C4-2B (cell line): Measurements from ENCODE around the gene SHBG.
"Not testable (repeated sequence)": the region's sequence is repeated elsewhere in the genome, so short reads cannot be mapped to it uniquely, and the experiment has no call there.

Experiments
- H3K27ac ChIP-seq: fragments of 450-650 bp; 2 replicates; pipeline ENCODE4 v1.5.1; 2017
- ZFX ChIP-seq: fragments of 450-650 bp; IDR thresholded peaks from 2 replicates; pipeline ENCODE4 v1.6.1; 2017
- TF ChIP-seq, protein P1 (sequence below): fragments of 450-650 bp; conservative IDR thresholded peaks from 2 replicates; pipeline ENCODE4 v1.5.1; 2017; ENCODE audit warnings: mild to moderate bottlenecking

The SHBG gene

GRCh38 chr17:7613769-7614424 is 16.0 kb upstream of the SHBG start:
- H3K27ac ChIP-seq: peak overlapping the region; percentile 97

DNA sequence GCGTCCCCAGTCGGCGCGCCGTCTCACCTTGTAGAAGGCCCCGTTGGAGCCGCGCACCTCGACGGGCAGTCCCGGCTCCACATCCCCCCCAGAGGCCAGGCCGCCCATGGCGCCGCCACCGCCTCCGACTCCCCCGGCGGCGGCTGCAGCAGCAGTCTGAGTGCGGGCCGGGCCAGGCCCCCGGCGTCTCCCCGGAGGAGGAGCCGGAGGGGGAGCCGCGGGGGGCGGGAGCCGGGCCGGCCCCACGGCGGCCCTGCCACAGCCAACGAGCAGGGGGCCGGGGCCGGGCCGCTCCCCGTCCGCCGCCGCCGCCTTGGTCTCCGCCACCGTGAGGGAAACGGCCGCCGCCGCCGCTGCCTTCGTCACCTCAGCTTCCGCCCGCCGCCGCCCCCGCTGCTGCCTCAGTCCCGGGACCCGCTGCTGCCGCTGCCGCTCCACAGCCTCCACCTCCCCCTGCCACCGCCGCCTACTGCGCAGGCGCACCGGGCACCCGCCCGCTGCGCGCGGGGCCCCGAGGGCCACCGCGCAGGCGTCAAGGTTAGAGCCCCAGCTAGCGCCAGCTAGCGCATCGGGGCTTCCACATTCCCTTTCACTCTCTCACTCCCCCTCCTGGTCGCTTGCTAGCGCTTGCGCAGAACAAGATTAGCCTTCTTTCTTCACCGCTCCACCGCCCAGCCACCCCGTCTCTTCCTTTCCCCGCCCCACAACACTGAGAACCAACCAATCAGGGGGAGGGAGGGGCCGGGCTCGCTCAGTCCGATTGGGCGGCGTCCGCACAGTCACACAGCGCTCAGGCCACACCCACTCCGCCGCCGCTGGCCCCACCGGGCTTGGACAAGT is 15.3 kb upstream of the SHBG start, which contains the start of gene FXR2:
FXR2 (minus strand) TSS at position 473 of the 840 bp plus-strand sequence; CDS start at position 108, 365 bp downstream.
- TF ChIP-seq ZFX: peak; percentile 88; the same call in 1 of the 2 replicates
- TF ChIP-seq, protein P1, sequence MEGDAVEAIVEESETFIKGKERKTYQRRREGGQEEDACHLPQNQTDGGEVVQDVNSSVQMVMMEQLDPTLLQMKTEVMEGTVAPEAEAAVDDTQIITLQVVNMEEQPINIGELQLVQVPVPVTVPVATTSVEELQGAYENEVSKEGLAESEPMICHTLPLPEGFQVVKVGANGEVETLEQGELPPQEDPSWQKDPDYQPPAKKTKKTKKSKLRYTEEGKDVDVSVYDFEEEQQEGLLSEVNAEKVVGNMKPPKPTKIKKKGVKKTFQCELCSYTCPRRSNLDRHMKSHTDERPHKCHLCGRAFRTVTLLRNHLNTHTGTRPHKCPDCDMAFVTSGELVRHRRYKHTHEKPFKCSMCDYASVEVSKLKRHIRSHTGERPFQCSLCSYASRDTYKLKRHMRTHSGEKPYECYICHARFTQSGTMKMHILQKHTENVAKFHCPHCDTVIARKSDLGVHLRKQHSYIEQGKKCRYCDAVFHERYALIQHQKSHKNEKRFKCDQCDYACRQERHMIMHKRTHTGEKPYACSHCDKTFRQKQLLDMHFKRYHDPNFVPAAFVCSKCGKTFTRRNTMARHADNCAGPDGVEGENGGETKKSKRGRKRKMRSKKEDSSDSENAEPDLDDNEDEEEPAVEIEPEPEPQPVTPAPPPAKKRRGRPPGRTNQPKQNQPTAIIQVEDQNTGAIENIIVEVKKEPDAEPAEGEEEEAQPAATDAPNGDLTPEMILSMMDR: peak; percentile 78
- H3K27ac ChIP-seq: peak within 1 kb of the TSS; percentile 97

More at GRCh38 chr17:7613769-7614424, 16.0 kb upstream of the SHBG start:
- TF ChIP-seq, protein P1: no peak
- no peak for TF ChIP-seq ZFX

GRCh38 chr17:7615265-7615747 is 14.6 kb upstream of the SHBG start:
- H3K27ac ChIP-seq: peak overlapping the region; percentile 70
- TF ChIP-seq ZFX: no peak
- TF ChIP-seq, protein P1: no peak

- TF ChIP-seq, protein P1: no peak
- TF ChIP-seq ZFX: no peak
- H3K27ac ChIP-seq: no peak overlapping the region
Measured at GRCh38 chr17:7618608-7619007, 11.3 kb upstream of the SHBG start.

DNA sequence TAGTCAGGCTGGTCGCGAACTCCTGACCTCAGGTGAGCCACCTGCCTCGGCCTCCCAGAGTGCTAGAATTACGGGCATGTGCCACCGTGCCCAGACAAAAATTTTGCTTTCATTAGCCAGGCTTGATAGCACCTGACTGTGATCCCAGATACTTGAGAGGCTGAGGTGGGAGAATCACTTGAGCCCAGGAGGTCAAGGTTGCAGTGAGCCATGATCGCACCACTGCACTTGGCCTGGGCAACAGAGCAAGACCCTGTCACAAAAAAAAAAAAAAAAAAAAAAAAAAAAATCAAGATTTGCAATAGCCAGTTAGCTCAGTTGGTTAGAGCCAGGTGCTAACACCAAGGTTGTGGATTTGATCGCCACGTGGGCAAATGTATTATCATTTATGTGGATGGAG is 9.1 kb upstream of the SHBG start:
- TF ChIP-seq, protein P1: no peak
- no peak for TF ChIP-seq ZFX
- no peak overlapping the region for H3K27ac ChIP-seq

GRCh38 chr17:7623661-7624060 is 6.3 kb upstream of the SHBG start:
- TF ChIP-seq ZFX: no peak
- TF ChIP-seq, protein P1: no peak
- H3K27ac ChIP-seq: no peak overlapping the region

- H3K27ac ChIP-seq: not testable (repeated sequence)
Measured at GRCh38 chr17:7625749-7626148, 4.2 kb upstream of the SHBG start.
